Vagina (tissue), 2 donors: ENCODE measurements around the gene JDP2.

ENCODE experiments used
- POLR2AphosphoS5 ChIP-seq, 2 donors: sonication (generic); formaldehyde crosslinking; IDR thresholded peaks; one replicate each; pipeline ENCODE4 v1.9.0; 2017; ENCODE audit warnings: antibody characterized with exemption in 2 of 2, mild to moderate bottlenecking in 2 of 2, low read depth in 1 of 2; ENCODE audit not compliant: insufficient read depth in 1 of 2
- TF ChIP-seq, protein P1 (sequence below), 3 experiments: fragments of 450-650 bp in 2 of 3; fragments of 200-600 bp in 1 of 3; sonication (generic) in 1 of 3; IDR thresholded peaks; one replicate each; pipeline ENCODE4 v1.5.1; 2017 to 2019; ENCODE audit warnings: antibody characterized with exemption in 3 of 3, mild to moderate bottlenecking in 2 of 3, moderate library complexity in 2 of 3

DNA sequence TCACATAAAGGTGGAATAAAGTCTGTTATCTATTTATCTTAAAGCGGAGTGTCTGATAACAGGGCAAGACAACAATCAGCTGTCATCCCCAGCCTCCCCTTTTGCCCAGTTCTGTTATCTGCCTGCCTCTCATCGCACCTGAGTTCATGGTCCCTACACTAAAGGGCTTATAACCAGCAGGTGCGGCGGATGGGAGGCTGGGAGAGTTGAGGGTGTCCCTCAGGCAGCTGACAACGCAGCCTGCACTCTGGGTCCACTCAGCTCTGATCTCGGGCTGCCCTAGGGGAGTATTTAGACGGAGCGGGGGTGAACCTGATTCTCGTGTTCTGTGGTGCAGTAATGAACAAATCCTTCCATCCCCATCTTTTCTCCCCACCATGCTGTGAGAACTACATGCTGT lies 34.0 kb upstream of the JDP2 start:
- TF ChIP-seq POLR2AphosphoS5 (IDR thresholded peaks at IDR 0.05; ENCODE audit: insufficient read depth in 1 of 2, low read depth in 1 of 2), result no peak
- TF ChIP-seq, protein P1, sequence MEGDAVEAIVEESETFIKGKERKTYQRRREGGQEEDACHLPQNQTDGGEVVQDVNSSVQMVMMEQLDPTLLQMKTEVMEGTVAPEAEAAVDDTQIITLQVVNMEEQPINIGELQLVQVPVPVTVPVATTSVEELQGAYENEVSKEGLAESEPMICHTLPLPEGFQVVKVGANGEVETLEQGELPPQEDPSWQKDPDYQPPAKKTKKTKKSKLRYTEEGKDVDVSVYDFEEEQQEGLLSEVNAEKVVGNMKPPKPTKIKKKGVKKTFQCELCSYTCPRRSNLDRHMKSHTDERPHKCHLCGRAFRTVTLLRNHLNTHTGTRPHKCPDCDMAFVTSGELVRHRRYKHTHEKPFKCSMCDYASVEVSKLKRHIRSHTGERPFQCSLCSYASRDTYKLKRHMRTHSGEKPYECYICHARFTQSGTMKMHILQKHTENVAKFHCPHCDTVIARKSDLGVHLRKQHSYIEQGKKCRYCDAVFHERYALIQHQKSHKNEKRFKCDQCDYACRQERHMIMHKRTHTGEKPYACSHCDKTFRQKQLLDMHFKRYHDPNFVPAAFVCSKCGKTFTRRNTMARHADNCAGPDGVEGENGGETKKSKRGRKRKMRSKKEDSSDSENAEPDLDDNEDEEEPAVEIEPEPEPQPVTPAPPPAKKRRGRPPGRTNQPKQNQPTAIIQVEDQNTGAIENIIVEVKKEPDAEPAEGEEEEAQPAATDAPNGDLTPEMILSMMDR (IDR thresholded peaks at IDR 0.05), result no peak
